PFSK-1 (cell line): Measurements from ENCODE around the gene PNLIPRP2.

Experiments used
- FOXP2 ChIP-seq: optimal IDR thresholded peaks from 2 replicates; pipeline ENCODE3; 2011; ENCODE audit warnings: borderline replicate concordance, control low read depth, inconsistent platforms; ENCODE audit not compliant: insufficient read depth; ENCODE audit errors: extremely low read length, extremely low read depth
- POLR2AphosphoS5 ChIP-seq: IDR thresholded peaks from 2 replicates; pipeline ENCODE4 v1.6.1; 2012; ENCODE audit warnings: low read depth, mild to moderate bottlenecking, control low read depth, low read length, moderate library complexity
- REST ChIP-seq, 2 experiments: IDR thresholded peaks; 2 replicates each; pipeline versions ENCODE4 v1.6.1 to v1.8.0; 2011 to 2012; ENCODE audit warnings: low read depth in 2 of 2, low read length in 2 of 2, control low read depth in 1 of 2, inconsistent platforms in 1 of 2, mild to moderate bottlenecking in 1 of 2, moderate library complexity in 1 of 2; ENCODE audit not compliant: insufficient read depth in 1 of 2
- SIN3A ChIP-seq: IDR thresholded peaks from 2 replicates; pipeline ENCODE4 v1.6.1; 2012; ENCODE audit warnings: mild to moderate bottlenecking, low read length, moderate library complexity, borderline replicate concordance; ENCODE audit not compliant: insufficient read depth
- TAF1 ChIP-seq: IDR thresholded peaks from 2 replicates; pipeline ENCODE4 v1.6.1; 2012; ENCODE audit warnings: low read length, control low read depth, borderline replicate concordance; ENCODE audit not compliant: insufficient read depth

Gene PNLIPRP2

GRCh38 chr10:116589926-116590325, 30.8 kb upstream of the PNLIPRP2 start:
- no peak for TF ChIP-seq POLR2AphosphoS5
- no peak for TF ChIP-seq REST (IDR thresholded peaks at IDR 0.05; ENCODE audit: insufficient read depth in 1 of 2, low read depth in 2 of 2, low read length in 2 of 2)
- no peak for TF ChIP-seq FOXP2
- TF ChIP-seq TAF1: no peak
- no peak for TF ChIP-seq SIN3A

- TF ChIP-seq SIN3A (no peak), REST (IDR thresholded peaks at IDR 0.05; ENCODE audit: insufficient read depth in 1 of 2, low read depth in 2 of 2, low read length in 2 of 2) (no peak), POLR2AphosphoS5 (no peak), TAF1 (no peak), FOXP2 (no peak)
These were observed 29.9 kb upstream of the PNLIPRP2 start, which contains the start of gene PNLIPRP1 for GRCh38 chr10:116590590-116591444. TSS of gene PNLIPRP1 (plus strand) at chr10:116590959. CDS start at chr10:116591130, 171 bp downstream.

- no peak for TF ChIP-seq TAF1
- TF ChIP-seq REST (IDR thresholded peaks at IDR 0.05; ENCODE audit: insufficient read depth in 1 of 2, low read depth in 2 of 2, low read length in 2 of 2): no peak
- no peak for TF ChIP-seq POLR2AphosphoS5
- TF ChIP-seq FOXP2: no peak
- no peak for TF ChIP-seq SIN3A
These were observed 27.5 kb upstream of the PNLIPRP2 start for GRCh38 chr10:116593139-116593740.

- TF ChIP-seq REST (IDR thresholded peaks at IDR 0.05; ENCODE audit: insufficient read depth in 1 of 2, low read depth in 2 of 2, low read length in 2 of 2): no peak
- TF ChIP-seq POLR2AphosphoS5: no peak
- TF ChIP-seq TAF1: no peak
- TF ChIP-seq FOXP2: no peak
- TF ChIP-seq SIN3A: no peak
These were observed 26.2 kb upstream of the PNLIPRP2 start for GRCh38 chr10:116594525-116595035.
